Endodermal cell (in vitro differentiated cells): ENCODE results near the gene STOX2. TPM values are rescaled to one million over a fixed set of nuclear protein-coding genes. Genes with fewer than 3 reads are reported as not detected.

ENCODE experiments used
- DNase-seq: peaks from one replicate; pipeline ENCODE4 v3.0.0-alpha.2; 2017
- H3K27ac ChIP-seq: 2 replicates; pipeline ENCODE4 v1.5.1; 2013; ENCODE audit warnings: mild to moderate bottlenecking, low read depth, low read length, moderate library complexity
- H3K27me3 ChIP-seq: 2 replicates; pipeline ENCODE4 v1.6.1; 2013; ENCODE audit warnings: mild to moderate bottlenecking, low read length, moderate library complexity; ENCODE audit not compliant: insufficient read depth, control insufficient read depth, poor library complexity, severe bottlenecking
- H3K36me3 ChIP-seq: 2 replicates; pipeline ENCODE4 v1.7.0; 2013; ENCODE audit warnings: mild to moderate bottlenecking, low read length, moderate library complexity; ENCODE audit not compliant: control insufficient read depth, insufficient read depth
- H3K4me1 ChIP-seq: one replicate; pipeline ENCODE4 v1.7.0; 2013; ENCODE audit warnings: low read length; ENCODE audit not compliant: control insufficient read depth, insufficient read depth
- H3K4me3 ChIP-seq: 2 replicates; pipeline ENCODE4 v1.5.1; 2013; ENCODE audit warnings: mild to moderate bottlenecking, low read length, moderate library complexity
- H3K9ac ChIP-seq: 2 replicates; pipeline ENCODE4 v1.6.1; 2013; ENCODE audit warnings: mild to moderate bottlenecking, low read length, moderate library complexity; ENCODE audit not compliant: poor library complexity, severe bottlenecking; ENCODE audit errors: extremely low read depth
- H3K9me3 ChIP-seq: 2 replicates; pipeline ENCODE4 v1.6.1; 2013; ENCODE audit warnings: mild to moderate bottlenecking, low read length, moderate library complexity; ENCODE audit not compliant: control insufficient read depth
- H3K27ac Mint-ChIP-seq: 2 replicates; pipeline ENCODE4 v1.8.0; 2020; ENCODE audit warnings: mixed read lengths
- H3K27me3 Mint-ChIP-seq: 2 replicates; pipeline ENCODE4 v1.8.0; 2021; ENCODE audit warnings: mild to moderate bottlenecking, mixed read lengths; ENCODE audit not compliant: insufficient read depth
- H3K36me3 Mint-ChIP-seq: 2 replicates; pipeline ENCODE4 v1.8.0; 2020; ENCODE audit warnings: low read depth, mixed read lengths
- H3K4me1 Mint-ChIP-seq: 2 replicates; pipeline ENCODE4 v1.8.0; 2020; ENCODE audit warnings: mixed read lengths
- H3K4me3 Mint-ChIP-seq: 2 replicates; pipeline ENCODE4 v1.8.0; 2020; ENCODE audit warnings: mild to moderate bottlenecking, moderate library complexity, mixed read lengths
- H3K9me3 Mint-ChIP-seq: 2 replicates; pipeline ENCODE4 v1.8.0; 2020; ENCODE audit warnings: mild to moderate bottlenecking, mixed read lengths
- CTCF ChIP-seq: fragments of 200-600 bp; sonication (generic); conservative IDR thresholded peaks from 2 replicates; pipeline ENCODE4 v1.5.0; 2021; ENCODE audit warnings: antibody characterized with exemption, mild to moderate bottlenecking
- WGBS, 2 experiments: methylation state at CpG; one replicate each; pipeline versions ENCODE4 v1.1.5 to v1.1.7; 2013; ENCODE audit warnings: missing lambda C conversion rate in 2 of 2, mixed read lengths in 1 of 2; ENCODE audit not compliant: insufficient coverage in 1 of 2, insufficient read length in 1 of 2; 5-methylcytosine and 5-hydroxymethylcytosine counted together
- total RNA-seq, 2 donors: library from RNA; stranded (reverse); fragmentation: NEBNext Ultra II Directional in 1 of 2; extraction: Animal tissue kit (Norgen Biotek cat#: 25700) in 1 of 2; gene quantifications; 2 replicates in 1 of 2; 3 replicates in 1 of 2; pipeline ENCODE4 v1.2.1, GENCODE V29; 2021

STOX2 gene
- total RNA-seq, 2 donors from 2014 or later, result 8.5 to 13.1 TPM

- H3K4me3 Mint-ChIP-seq, result no peak overlapping the region
- peaks cover 8% of the 10 kb centered on the region for H3K9me3 ChIP-seq
- no peaks in the 10 kb centered on the region for H3K27me3 ChIP-seq
- TF ChIP-seq CTCF, result no peak
- no peak overlapping the region for H3K9ac ChIP-seq
- peaks cover 4% of the 10 kb centered on the region for H3K4me1 ChIP-seq
- peaks cover 29% of the 10 kb centered on the region for H3K27me3 Mint-ChIP-seq
- H3K36me3 ChIP-seq, result no peaks in the 10 kb centered on the region
- WGBS, 2 experiments, result 0 to 22% methylated on average over 2 to 3 of the region's 3 CpGs
- H3K27ac ChIP-seq, result no peak overlapping the region
- peaks cover 17% of the 10 kb centered on the region for H3K4me1 Mint-ChIP-seq
- peaks cover 8% of the 10 kb centered on the region for H3K36me3 Mint-ChIP-seq
- no peaks in the 10 kb centered on the region for H3K9me3 Mint-ChIP-seq
- no peak overlapping the region for H3K27ac Mint-ChIP-seq
- H3K4me3 ChIP-seq, result no peak overlapping the region
- peak; percentile 59 for DNase-seq
Measured at GRCh38 chr4:183920512-183920911, 15.4 kb downstream of the STOX2 start.

GRCh38 chr4:183921335-183921734, 16.2 kb downstream of the STOX2 start:
- no peak overlapping the region for H3K27ac Mint-ChIP-seq
- no peak overlapping the region for H3K27ac ChIP-seq
- H3K27me3 ChIP-seq, result no peaks in the 10 kb centered on the region
- H3K9me3 Mint-ChIP-seq, result no peaks in the 10 kb centered on the region
- H3K4me1 Mint-ChIP-seq, result peaks cover 17% of the 10 kb centered on the region
- TF ChIP-seq CTCF, result no peak
- peaks cover 8% of the 10 kb centered on the region for H3K36me3 Mint-ChIP-seq
- no peaks in the 10 kb centered on the region for H3K36me3 ChIP-seq
- peaks cover 8% of the 10 kb centered on the region for H3K9me3 ChIP-seq
- no peak overlapping the region for H3K4me3 Mint-ChIP-seq
- no peak overlapping the region for H3K9ac ChIP-seq
- H3K4me1 ChIP-seq, result peaks cover 4% of the 10 kb centered on the region
- 44 to 81% methylated on average over 1 of the region's 2 CpGs for WGBS, 2 experiments
- DNase-seq, result no peak
- H3K4me3 ChIP-seq, result no peak overlapping the region
- H3K27me3 Mint-ChIP-seq, result peaks cover 29% of the 10 kb centered on the region

- 95 to 96% methylated on average over 11 to 12 of the region's 12 CpGs for WGBS, 2 experiments
- Mint-ChIP-seq H3K27me3 (peaks cover 13% of the 10 kb centered on the region), H3K4me1 (peaks cover 24% of the 10 kb centered on the region), H3K4me3 (no peak overlapping the region), H3K36me3 (peaks cover 8% of the 10 kb centered on the region), H3K27ac (no peak overlapping the region), H3K9me3 (no peaks in the 10 kb centered on the region)
- no peak for DNase-seq
- TF ChIP-seq CTCF, result no peak
- Histone ChIP-seq H3K27me3 (no peaks in the 10 kb centered on the region), H3K27ac (no peak overlapping the region), H3K36me3 (no peaks in the 10 kb centered on the region), H3K9me3 (peaks cover 8% of the 10 kb centered on the region), H3K4me3 (no peak overlapping the region), H3K9ac (no peak overlapping the region), H3K4me1 (peaks cover 4% of the 10 kb centered on the region)
Measured at GRCh38 chr4:183924362-183925044, 19.4 kb downstream of the STOX2 start.
